GM21447 (cell line): Measurements from ENCODE around the gene ADGRV1.

ENCODE experiments used
- ATAC-seq: cut with Tn5 transposase; IDR thresholded peaks from one replicate; pipeline ENCODE4 v1.9.1; 2021; ENCODE audit not compliant: unreplicated experiment

ADGRV1 gene

GRCh38 chr5:90861843-90862586 lies 303.4 kb downstream of the ADGRV1 start:
- ATAC-seq, result no peak

GRCh38 chr5:90865180-90865579 lies 306.6 kb downstream of the ADGRV1 start:
- ATAC-seq, result no peak

GRCh38 chr5:90866333-90866732 lies 307.7 kb downstream of the ADGRV1 start:
- ATAC-seq, result peak; percentile 77

- no peak for ATAC-seq
Measured at GRCh38 chr5:90866915-90867731, 308.5 kb downstream of the ADGRV1 start.

- ATAC-seq, result no peak
Measured at GRCh38 chr5:90868799-90869198, 310.2 kb downstream of the ADGRV1 start.

- no peak for ATAC-seq
Measured at GRCh38 chr5:90871391-90871991, 312.9 kb downstream of the ADGRV1 start.

- ATAC-seq, result no peak
Measured at GRCh38 chr5:90873033-90873517, 314.5 kb downstream of the ADGRV1 start.

GRCh38 chr5:90874066-90874465 lies 315.5 kb downstream of the ADGRV1 start:
- ATAC-seq, result no peak

GRCh38 chr5:90875456-90875855 lies 316.9 kb downstream of the ADGRV1 start:
- no peak for ATAC-seq

- no peak for ATAC-seq
Measured at GRCh38 chr5:90876366-90876765, 317.8 kb downstream of the ADGRV1 start.

- no peak for ATAC-seq
Measured at GRCh38 chr5:90877049-90877448, 318.5 kb downstream of the ADGRV1 start.

GRCh38 chr5:90878081-90878480 lies 319.5 kb downstream of the ADGRV1 start:
- no peak for ATAC-seq

- no peak for ATAC-seq
Measured at GRCh38 chr5:90878549-90879196, 320.1 kb downstream of the ADGRV1 start.

GRCh38 chr5:90881626-90882150 lies 323.1 kb downstream of the ADGRV1 start:
- no peak for ATAC-seq

GRCh38 chr5:90882448-90882847 lies 323.9 kb downstream of the ADGRV1 start:
- ATAC-seq, result no peak

- no peak for ATAC-seq
Measured at GRCh38 chr5:90885180-90885868, 326.7 kb downstream of the ADGRV1 start.

- no peak for ATAC-seq
Measured at GRCh38 chr5:90886381-90886780, 327.8 kb downstream of the ADGRV1 start.

GRCh38 chr5:90888511-90889324 lies 330.1 kb downstream of the ADGRV1 start:
- ATAC-seq, result no peak

GRCh38 chr5:90889325-90889600 lies 330.7 kb downstream of the ADGRV1 start:
- ATAC-seq, result no peak

GRCh38 chr5:90890180-90890579 lies 331.6 kb downstream of the ADGRV1 start:
- ATAC-seq, result no peak
